H1 (cell line): ENCODE measurements around the gene DCHS1. TPM values are rescaled to one million over a fixed set of nuclear protein-coding genes. Genes with fewer than 3 reads are reported as not detected.

Source experiments
- CTCF ChIA-PET: fragments of 300-600 bp; sonication (Branson Sonifier 250); formaldehyde crosslinking; loops from one replicate; lab custom pipeline; 2021; ENCODE audit not compliant: partially characterized antibody; lab: Charles Lee
- POLR2A ChIA-PET: fragments of 300-600 bp; sonication (Branson Sonifier 250); formaldehyde crosslinking; loops from one replicate; lab custom pipeline; 2021; ENCODE audit warnings: inconsistent platforms; ENCODE audit not compliant: partially characterized antibody; lab: Charles Lee
- DNase-seq, 2 experiments: peaks; one replicate each; pipeline versions ENCODE4 v3.0.0 to v3.0.0-alpha.2; 2010 to 2022; ENCODE audit warnings: low spot score in 2 of 2, low read depth in 1 of 2, mixed read lengths in 1 of 2
- FAIRE-seq: peaks from 2 replicates; lab custom pipeline; 2011; peaks lifted over from hg19 to GRCh38; lab: Jason Lieb, UNC
- H2AFZ ChIP-seq: 2 replicates; pipeline ENCODE4 v1.8.1; 2012; ENCODE audit warnings: low read length, inconsistent platforms
- H2AK5ac ChIP-seq: 2 replicates; pipeline ENCODE4 v1.6.1; 2013; ENCODE audit warnings: low read depth, low read length
- H2BK120ac ChIP-seq: replicated peaks from 2 replicates; pipeline ENCODE3; 2013; ENCODE audit warnings: low read depth, low read length, inconsistent platforms
- H2BK12ac ChIP-seq: 2 replicates; pipeline ENCODE4 v1.6.1; 2013; ENCODE audit warnings: low read depth, low read length
- H2BK15ac ChIP-seq: 2 replicates; pipeline ENCODE4 v1.6.1; 2013; ENCODE audit warnings: low read length
- H2BK20ac ChIP-seq: 2 replicates; pipeline ENCODE4 v1.6.1; 2013; ENCODE audit warnings: low read length
- H2BK5ac ChIP-seq: 2 replicates; pipeline ENCODE4 v1.6.1; 2013; ENCODE audit warnings: low read depth, low read length
- H3K14ac ChIP-seq: 2 replicates; pipeline ENCODE4 v1.6.1; 2013; ENCODE audit warnings: inconsistent platforms; ENCODE audit not compliant: insufficient read length
- H3K18ac ChIP-seq: 2 replicates; pipeline ENCODE4 v1.6.1; 2013; ENCODE audit warnings: low read length; ENCODE audit errors: extremely low read depth
- H3K23ac ChIP-seq: 2 replicates; pipeline ENCODE4 v1.6.1; 2013; ENCODE audit warnings: inconsistent platforms; ENCODE audit not compliant: insufficient read length
- H3K23me2 ChIP-seq: 2 replicates; pipeline ENCODE4 v1.6.1; 2013; ENCODE audit warnings: low read depth, low read length
- H3K27ac ChIP-seq: 2 replicates; pipeline ENCODE4 v1.6.1; 2011; ENCODE audit warnings: low read depth, low read length, inconsistent platforms
- H3K27me3 ChIP-seq, 4 experiments: replicated peaks in 1 of 4; 1 replicate in 1 of 4; 2 replicates in 3 of 4; pipeline versions ENCODE4 v1.6.1 to v1.8.1; 2011 to 2013; ENCODE audit warnings: low read length in 3 of 4, mild to moderate bottlenecking in 3 of 4, inconsistent platforms in 2 of 4, mixed read lengths in 2 of 4, moderate library complexity in 1 of 4; ENCODE audit not compliant: control insufficient read depth in 3 of 4, insufficient read depth in 3 of 4; ENCODE audit errors: extremely low read depth in 1 of 4
- H3K36me3 ChIP-seq, 4 experiments: 2 replicates each; pipeline versions ENCODE4 v1.6.1 to v1.8.1; 2011 to 2013; ENCODE audit warnings: mild to moderate bottlenecking in 4 of 4, low read length in 3 of 4, moderate library complexity in 2 of 4, control low read depth in 1 of 4, inconsistent platforms in 1 of 4; ENCODE audit not compliant: insufficient read depth in 4 of 4, control insufficient read depth in 2 of 4
- H3K4ac ChIP-seq: replicated peaks from 2 replicates; pipeline ENCODE3; 2013; ENCODE audit warnings: low read length, low read depth, mixed read lengths, inconsistent platforms; ENCODE audit not compliant: insufficient read length
- H3K4me1 ChIP-seq, 4 experiments: replicated peaks in 1 of 4; 1 replicate in 1 of 4; 2 replicates in 3 of 4; pipeline versions ENCODE4 v1.6.1 to v1.8.1; 2011 to 2013; ENCODE audit warnings: low read length in 3 of 4, inconsistent platforms in 2 of 4, mixed read lengths in 1 of 4; ENCODE audit not compliant: insufficient read depth in 4 of 4, control insufficient read depth in 3 of 4
- H3K4me2 ChIP-seq, 2 experiments: 2 replicates each; pipeline versions ENCODE4 v1.6.1 to v1.8.1; 2011 to 2013; ENCODE audit warnings: low read depth in 2 of 2, low read length in 2 of 2, control low read depth in 1 of 2, inconsistent platforms in 1 of 2, mild to moderate bottlenecking in 1 of 2; ENCODE audit not compliant: insufficient read depth in 1 of 2
- H3K4me3 ChIP-seq, 4 experiments: fragments of 200-600, 300-600 bp in 1 of 4; sonication (generic), shearing (Covaris generic), sonication (Bioruptor Twin) in 1 of 4; 2 replicates each; pipeline versions ENCODE4 v1.5.1 to v1.8.1; 2011 to 2016; ENCODE audit warnings: low read length in 4 of 4, low read depth in 3 of 4, control low read depth in 2 of 4, inconsistent platforms in 2 of 4, mild to moderate bottlenecking in 2 of 4, mixed read lengths in 1 of 4, moderate library complexity in 1 of 4; ENCODE audit not compliant: insufficient read depth in 2 of 4; ENCODE audit errors: extremely low read depth in 1 of 4
- H3K56ac ChIP-seq: replicated peaks from 2 replicates; pipeline ENCODE3; 2013; ENCODE audit warnings: low read depth, mild to moderate bottlenecking, mixed read lengths, low read length, inconsistent platforms; ENCODE audit not compliant: insufficient read length
- H3K79me1 ChIP-seq: 2 replicates; pipeline ENCODE4 v1.6.1; 2013; ENCODE audit warnings: low read depth, low read length, control low read depth
- H3K79me2 ChIP-seq, 2 experiments: 2 replicates each; pipeline versions ENCODE4 v1.6.1 to v1.8.1; 2012 to 2013; ENCODE audit warnings: low read length in 2 of 2, mild to moderate bottlenecking in 2 of 2, inconsistent platforms in 1 of 2; ENCODE audit not compliant: insufficient read depth in 2 of 2, control insufficient read depth in 1 of 2
- H3K9ac ChIP-seq, 4 experiments: replicated peaks in 1 of 4; 1 replicate in 1 of 4; 2 replicates in 3 of 4; pipeline versions ENCODE4 v1.6.1 to v1.8.1; 2011 to 2013; ENCODE audit warnings: low read depth in 3 of 4, low read length in 3 of 4, control low read depth in 2 of 4, mild to moderate bottlenecking in 2 of 4, moderate library complexity in 2 of 4, inconsistent platforms in 1 of 4; ENCODE audit errors: extremely low read depth in 1 of 4
- H3K9me3 ChIP-seq, 2 experiments: 2 replicates each; pipeline versions ENCODE4 v1.6.1 to v1.8.1; 2012 to 2013; ENCODE audit warnings: mild to moderate bottlenecking in 2 of 2, moderate library complexity in 2 of 2, control low read depth in 1 of 2, inconsistent platforms in 1 of 2, low read depth in 1 of 2, low read length in 1 of 2, mixed read lengths in 1 of 2; ENCODE audit not compliant: insufficient read depth in 2 of 2
- H4K20me1 ChIP-seq, 2 experiments: replicated peaks in 1 of 2; 2 replicates each; pipeline versions ENCODE3 to v1.8.1; 2011 to 2013; ENCODE audit warnings: inconsistent platforms in 2 of 2, low read length in 2 of 2, mild to moderate bottlenecking in 1 of 2; ENCODE audit not compliant: insufficient read depth in 2 of 2, control insufficient read depth in 1 of 2
- H4K5ac ChIP-seq: 2 replicates; pipeline ENCODE4 v1.6.1; 2013; ENCODE audit warnings: low read length, low read depth, mixed read lengths, inconsistent platforms; ENCODE audit not compliant: insufficient read length
- H4K8ac ChIP-seq: 2 replicates; pipeline ENCODE4 v1.8.0; 2013; ENCODE audit warnings: mild to moderate bottlenecking, moderate library complexity, low read length, inconsistent platforms; ENCODE audit not compliant: insufficient read depth; ENCODE audit errors: extremely low read depth
- H4K91ac ChIP-seq: replicated peaks from 2 replicates; pipeline ENCODE3; 2013; ENCODE audit warnings: low read length, mixed read lengths, inconsistent platforms; ENCODE audit not compliant: insufficient read length
- ASH2L ChIP-seq: fragments of 200-600, 300-600 bp; sonication (generic); IDR thresholded peaks from one replicate; pipeline ENCODE4 v1.7.1; 2017; ENCODE audit warnings: low read length
- CHD1 ChIP-seq: IDR thresholded peaks from 2 replicates; pipeline ENCODE4 v1.6.1; 2012; ENCODE audit warnings: low read depth, low read length, improper control_type of control experiment
- EGR1 ChIP-seq: IDR thresholded peaks from 2 replicates; pipeline ENCODE4 v1.6.1; 2011; ENCODE audit warnings: low read depth, low read length, borderline replicate concordance
- EZH2 ChIP-seq: fragments of 200-600 bp; sonication (generic); IDR thresholded peaks from 2 replicates; pipeline ENCODE4 v1.7.1; 2012; ENCODE audit warnings: low read depth, mild to moderate bottlenecking, moderate library complexity, low read length, inconsistent platforms; ENCODE audit not compliant: severe bottlenecking
- POLR2A ChIP-seq, 2 experiments: IDR thresholded peaks; 1 replicate in 1 of 2; 2 replicates in 1 of 2; pipeline ENCODE4 v1.6.1; 2011; ENCODE audit warnings: low read depth in 2 of 2, low read length in 2 of 2, mild to moderate bottlenecking in 2 of 2; ENCODE audit errors: control extremely low read depth in 1 of 2
- POLR2AphosphoS5 ChIP-seq: IDR thresholded peaks from 2 replicates; pipeline ENCODE4 v1.6.1; 2011; ENCODE audit warnings: low read depth, low read length
- RAD21 ChIP-seq, 2 experiments: IDR thresholded peaks in 1 of 2; conservative IDR thresholded peaks in 1 of 2; 2 replicates each; pipeline ENCODE4 v1.6.1; 2011; ENCODE audit warnings: low read depth in 2 of 2, low read length in 2 of 2, improper control_type of control experiment in 1 of 2, inconsistent platforms in 1 of 2, mild to moderate bottlenecking in 1 of 2, moderate library complexity in 1 of 2
- polyA plus RNA-seq, 7 experiments: library from polyadenylated mRNA; depleted of rRNA in 3 of 7; stranded (reverse) in 5 of 7; unstranded in 2 of 7; fragments of >200 nt in 5 of 7; fragments of 200-250 nt in 2 of 7; gene quantifications; 1 replicate in 5 of 7; 2 replicates in 1 of 7; 4 replicates in 1 of 7; pipeline versions ENCODE4 v1.2.1 to v1.2.3, GENCODE V29; 2011 to 2013; ENCODE audit warnings: missing spikeins in 2 of 7, mixed read lengths in 2 of 7
- total RNA-seq: library from RNA; stranded (reverse); fragmentation: NEBNext Ultra II Directional; extraction: Animal tissue kit (Norgen Biotek cat#: 25700); gene quantifications from 2 replicates; pipeline ENCODE4 v1.2.1, GENCODE V29; 2021

The DCHS1 gene
- total and polyA plus RNA-seq, 2 of the 8 experiments (the other 6 are each of a cell fraction or from before 2014, with no cell fraction given) = 8.2 to 10.5 TPM

DNA sequence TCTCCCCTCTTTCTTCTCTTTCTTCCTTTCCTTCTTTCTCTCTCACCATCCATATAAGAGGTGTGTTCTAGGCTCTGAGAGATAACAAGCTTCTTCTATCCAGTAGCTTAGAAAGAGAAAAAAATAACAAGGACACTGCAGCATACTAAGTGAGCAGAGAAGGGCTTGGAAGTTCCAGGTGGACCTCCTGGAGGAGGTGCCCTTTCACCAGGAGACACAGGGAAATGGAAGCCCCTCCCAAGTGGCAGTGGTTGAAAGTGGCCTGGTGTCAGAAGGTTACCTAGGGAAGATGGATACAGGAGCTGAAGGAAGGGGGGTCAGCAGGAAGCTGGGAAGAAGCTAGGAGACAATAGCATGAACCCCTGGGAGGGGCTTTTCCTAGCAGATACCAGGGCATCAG, 5.5 kb downstream of the DCHS1 start:
- Histone ChIP-seq H4K20me1 (peaks cover 0 to 3% of the 10 kb centered on the region in 2 experiments), H3K79me2 (no peaks in the 10 kb centered on the region), H3K14ac (no peak overlapping the region), H3K18ac (no peak overlapping the region), H3K27me3 (peaks cover 0 to 18% (median 14%) of the 10 kb centered on the region in 4 experiments; a peak in 6 of 7 replicates), H2BK20ac (no peak overlapping the region), H4K91ac (no peak overlapping the region), H3K79me1 (no peaks in the 10 kb centered on the region), H3K56ac (no peak overlapping the region), H3K27ac (no peak overlapping the region), H2BK120ac (no peak overlapping the region), H4K5ac (no peak overlapping the region), H3K36me3 (no peaks in the 10 kb centered on the region), H3K23ac (no peak overlapping the region), H4K8ac (no peak overlapping the region), H3K4me2 (no peak overlapping the region), H3K9me3 (no peaks in the 10 kb centered on the region), H2BK15ac (no peak overlapping the region), H3K4ac (no peak overlapping the region), H3K23me2 (peaks cover 1% of the 10 kb centered on the region), H2AK5ac (no peak overlapping the region; the same call in 1 of the 2 replicates), H3K4me1 (peaks cover 3 to 13% (median 5%) of the 10 kb centered on the region in 4 experiments; a peak in 6 of 7 replicates), H2BK12ac (no peak overlapping the region), H2AFZ (no peak overlapping the region), H2BK5ac (no peak overlapping the region), H3K9ac (no peak overlapping the region), H3K4me3 (no peak overlapping the region)
- DNase-seq (no peak), FAIRE-seq (no peak)
- ChIA-PET POLR2A (interaction anchor here (1.2 to 2.9 kb wide), 3 partner anchors 9 to 38 kb away, joined by 3 to 15 read pairs (median 12); partner anchors contain the start of genes MRPL17 and TAF10), CTCF (interaction anchor here (0.9 to 3.6 kb wide), 5 partner anchors 11 to 85 kb away, joined by 3 to 10 read pairs (median 8); no protein-coding TSS in a partner anchor)
- no peak for TF ChIP-seq RAD21 (IDR thresholded peaks at IDR 0.05 in 1 of 2, conservative IDR thresholded peaks at IDR 0.05 in 1 of 2; ENCODE audit: low read depth in 2 of 2, low read length in 2 of 2)
- no peak for TF ChIP-seq EZH2
- TF ChIP-seq ASH2L = no peak
- no peak for TF ChIP-seq POLR2AphosphoS5
- TF ChIP-seq CHD1 = no peak
- TF ChIP-seq EGR1 = no peak
- no peak for TF ChIP-seq POLR2A (IDR thresholded peaks at IDR 0.05; ENCODE audit: control extremely low read depth in 1 of 2, low read depth in 2 of 2, low read length in 2 of 2)
